Common myeloid progenitor, CD34-positive (primary cell): ENCODE measurements around the gene TBL1XR1.
"Not testable (repeated sequence)": the region's sequence is repeated elsewhere in the genome, so short reads cannot be mapped to it uniquely, and the experiment has no call there.

ENCODE experiments used
- CTCF ChIA-PET: fragments of 350-600 bp; sonication (Branson Sonifier 250); formaldehyde crosslinking; loops from one replicate; lab custom pipeline; 2021; ENCODE audit warnings: antibody characterized with exemption; lab: Charles Lee
- POLR2A ChIA-PET: fragments of 350-600 bp; sonication (Branson Sonifier 250); formaldehyde crosslinking; loops from one replicate; lab custom pipeline; 2021; ENCODE audit warnings: antibody characterized with exemption; lab: Charles Lee
- DNase-seq, 3 donors: peaks; one replicate each; pipeline versions ENCODE4 v3.0.0 to v3.0.0-alpha.2; 2013
- H3K27ac ChIP-seq, 2 experiments: 1 replicate in 1 of 2; 2 replicates in 1 of 2; pipeline ENCODE4 v1.7.0; 2013; ENCODE audit warnings: inconsistent platforms in 2 of 2, low read length in 2 of 2, mild to moderate bottlenecking in 2 of 2, low read depth in 1 of 2, moderate library complexity in 1 of 2; ENCODE audit not compliant: severe bottlenecking in 2 of 2, insufficient read depth in 1 of 2, poor library complexity in 1 of 2
- H3K27me3 ChIP-seq, 5 experiments: replicated peaks in 2 of 5; 1 replicate in 3 of 5; 2 replicates in 2 of 5; pipeline versions ENCODE4 v1.6.1 to v1.7.0; 2013; ENCODE audit warnings: low read length in 4 of 5, mild to moderate bottlenecking in 2 of 5, moderate library complexity in 2 of 5, inconsistent platforms in 1 of 5; ENCODE audit not compliant: insufficient read depth in 5 of 5, control insufficient read depth in 4 of 5
- H3K36me3 ChIP-seq, 4 experiments: 1 replicate in 2 of 4; 2 replicates in 2 of 4; pipeline versions ENCODE4 v1.6.1 to v1.7.0; 2013; ENCODE audit warnings: low read length in 3 of 4, control low read depth in 1 of 4, mild to moderate bottlenecking in 1 of 4; ENCODE audit not compliant: control insufficient read depth in 4 of 4, insufficient read depth in 4 of 4
- H3K4me1 ChIP-seq, 4 experiments: 1 replicate in 3 of 4; 2 replicates in 1 of 4; pipeline versions ENCODE4 v1.6.1 to v1.7.1; 2013; ENCODE audit warnings: low read length in 3 of 4, mild to moderate bottlenecking in 3 of 4, control low read depth in 1 of 4, inconsistent platforms in 1 of 4, moderate library complexity in 1 of 4; ENCODE audit not compliant: control insufficient read depth in 4 of 4, insufficient read depth in 4 of 4; ENCODE audit errors: control extremely low read depth in 1 of 4
- H3K4me3 ChIP-seq, 7 experiments: 1 replicate in 4 of 7; 2 replicates in 3 of 7; pipeline versions ENCODE4 v1.5.1 to v1.7.0; 2013; ENCODE audit warnings: mild to moderate bottlenecking in 7 of 7, low read length in 6 of 7, moderate library complexity in 6 of 7, inconsistent platforms in 2 of 7, low read depth in 2 of 7, control low read depth in 1 of 7; ENCODE audit not compliant: insufficient read depth in 4 of 7, control insufficient read depth in 1 of 7; ENCODE audit errors: extremely low read depth in 1 of 7
- H3K9me3 ChIP-seq, 5 experiments: 1 replicate in 4 of 5; 2 replicates in 1 of 5; pipeline versions ENCODE4 v1.6.1 to v1.7.1; 2013; ENCODE audit warnings: low read length in 4 of 5, mild to moderate bottlenecking in 2 of 5, inconsistent platforms in 1 of 5, low read depth in 1 of 5, moderate library complexity in 1 of 5; ENCODE audit not compliant: control insufficient read depth in 4 of 5, insufficient read depth in 2 of 5; ENCODE audit errors: control extremely low read depth in 1 of 5
- WGBS: methylation state at CpG from one replicate; pipeline ENCODE4 v1.1.5; 2013; ENCODE audit not compliant: insufficient coverage; 5-methylcytosine and 5-hydroxymethylcytosine counted together

Gene TBL1XR1

GRCh38 chr3:177013681-177014280, 183.5 kb downstream of the TBL1XR1 start:
- peaks cover 3 to 6% (median 4%) of the 10 kb centered on the region in 4 experiments for H3K36me3 ChIP-seq
- ChIA-PET POLR2A (no interaction called here), CTCF (no interaction called here)
- WGBS, result 94% methylated on average over 5 of the region's 8 CpGs
- no peak for DNase-seq
- H3K4me3 ChIP-seq, result no peak overlapping the region
- H3K4me1 ChIP-seq, result no peaks in the 10 kb centered on the region
- no peaks in the 10 kb centered on the region for H3K9me3 ChIP-seq
- H3K27me3 ChIP-seq, result no peaks in the 10 kb centered on the region
- H3K27ac ChIP-seq, result no peak overlapping the region

GRCh38 chr3:177005718-177006405, 191.4 kb downstream of the TBL1XR1 start:
- DNase-seq, result peak in 1 of 3 donors; percentile 7
- Histone ChIP-seq H3K27ac (no peak overlapping the region), H3K36me3 (no peaks in the 10 kb centered on the region), H3K4me3 (no peak overlapping the region), H3K27me3 (no peaks in the 10 kb centered on the region), H3K4me1 (no peaks in the 10 kb centered on the region), H3K9me3 (peaks cover 0 to 17% (median 10%) of the 10 kb centered on the region in 5 experiments)
- CTCF ChIA-PET, result interaction anchor here (0.7 kb wide), 1 partner anchor 1501 kb away, joined by 4 read pairs; no protein-coding TSS in a partner anchor
- POLR2A ChIA-PET, result no interaction called here

GRCh38 chr3:177000159-177000558, 197.1 kb downstream of the TBL1XR1 start:
- CTCF ChIA-PET, H3K36me3 ChIP-seq, DNase-seq, POLR2A ChIA-PET, H3K27ac ChIP-seq, H3K4me3 ChIP-seq, H3K9me3 ChIP-seq, H3K4me1 ChIP-seq, H3K27me3 ChIP-seq: not testable (repeated sequence)
- WGBS, result 100% methylated on average over 1 of the region's 2 CpGs

- WGBS, result no CpG with 5 or more reads among the region's 2 CpGs
- H3K4me3 ChIP-seq, result no peak overlapping the region
- no peaks in the 10 kb centered on the region for H3K36me3 ChIP-seq
- DNase-seq, result no peak
- H3K27me3 ChIP-seq, result no peaks in the 10 kb centered on the region
- H3K4me1 ChIP-seq, result no peaks in the 10 kb centered on the region
- CTCF ChIA-PET, result no interaction called here
- peaks cover 0 to 5% (median 0%) of the 10 kb centered on the region in 5 experiments for H3K9me3 ChIP-seq
- no peak overlapping the region for H3K27ac ChIP-seq
- POLR2A ChIA-PET, result no interaction called here
Measured at GRCh38 chr3:176995946-176996345, 201.3 kb downstream of the TBL1XR1 start.

- no peak overlapping the region for H3K4me3 ChIP-seq
- WGBS, result 86% methylated on average over 2 of the region's 4 CpGs
- no peaks in the 10 kb centered on the region for H3K36me3 ChIP-seq
- no peak overlapping the region for H3K27ac ChIP-seq
- H3K4me1 ChIP-seq, result no peaks in the 10 kb centered on the region
- CTCF ChIA-PET, result no interaction called here
- no peaks in the 10 kb centered on the region for H3K27me3 ChIP-seq
- no peak for DNase-seq
- POLR2A ChIA-PET, result no interaction called here
- H3K9me3 ChIP-seq, result peaks cover 0 to 5% (median 0%) of the 10 kb centered on the region in 5 experiments
Measured at GRCh38 chr3:176994891-176995781, 202.1 kb downstream of the TBL1XR1 start.

- DNase-seq, result no peak
- H3K27me3 ChIP-seq, result no peaks in the 10 kb centered on the region
- no peak overlapping the region for H3K27ac ChIP-seq
- peaks cover 0 to 5% (median 0%) of the 10 kb centered on the region in 5 experiments for H3K9me3 ChIP-seq
- H3K36me3 ChIP-seq, result no peaks in the 10 kb centered on the region
- no CpG with 5 or more reads among the region's 1 CpG for WGBS
- no peak overlapping the region for H3K4me3 ChIP-seq
- POLR2A ChIA-PET, result no interaction called here
- CTCF ChIA-PET, result no interaction called here
- no peaks in the 10 kb centered on the region for H3K4me1 ChIP-seq
Measured at GRCh38 chr3:176994393-176994792, 202.9 kb downstream of the TBL1XR1 start.
